Progenitor cell of endocrine pancreas (in vitro differentiated cells): ENCODE measurements around the gene TBK1. TPM values are rescaled to one million over a fixed set of nuclear protein-coding genes. Genes with fewer than 3 reads are reported as not detected.

ENCODE experiments used
- DNase-seq: peaks from one replicate; pipeline ENCODE4 v3.0.0; 2021; ENCODE audit warnings: low spot score; ENCODE audit not compliant: unreplicated experiment
- H3K27ac Mint-ChIP-seq: 2 replicates; pipeline ENCODE4 v1.8.0; 2021; ENCODE audit warnings: mild to moderate bottlenecking, moderate library complexity, mixed read lengths
- H3K27me3 Mint-ChIP-seq: 2 replicates; pipeline ENCODE4 v1.8.0; 2021; ENCODE audit warnings: mixed read lengths
- H3K36me3 Mint-ChIP-seq: 2 replicates; pipeline ENCODE4 v1.8.0; 2022; ENCODE audit warnings: mixed read lengths; ENCODE audit not compliant: insufficient read depth
- H3K4me1 Mint-ChIP-seq: 2 replicates; pipeline ENCODE4 v1.8.0; 2021; ENCODE audit warnings: low read depth, mixed read lengths
- H3K4me3 Mint-ChIP-seq: 2 replicates; pipeline ENCODE4 v1.8.0; 2021; ENCODE audit warnings: low read depth, mild to moderate bottlenecking, moderate library complexity, mixed read lengths
- H3K9me3 Mint-ChIP-seq: 2 replicates; pipeline ENCODE4 v1.8.0; 2021; ENCODE audit warnings: low read depth, mixed read lengths
- total RNA-seq: library from RNA; stranded (reverse); gene quantifications from 2 replicates; pipeline ENCODE4 v1.2.1, GENCODE V29; 2021
- TF ChIP-seq, protein P1 (sequence below): fragments of 200-600 bp; sonication (generic); IDR thresholded peaks from one replicate; pipeline ENCODE4 v1.5.0; 2021; ENCODE audit warnings: antibody characterized with exemption, mild to moderate bottlenecking; ENCODE audit not compliant: unreplicated experiment

The TBK1 gene
- total RNA-seq, 1 donor from 2014 or later: 20.4 TPM

DNA sequence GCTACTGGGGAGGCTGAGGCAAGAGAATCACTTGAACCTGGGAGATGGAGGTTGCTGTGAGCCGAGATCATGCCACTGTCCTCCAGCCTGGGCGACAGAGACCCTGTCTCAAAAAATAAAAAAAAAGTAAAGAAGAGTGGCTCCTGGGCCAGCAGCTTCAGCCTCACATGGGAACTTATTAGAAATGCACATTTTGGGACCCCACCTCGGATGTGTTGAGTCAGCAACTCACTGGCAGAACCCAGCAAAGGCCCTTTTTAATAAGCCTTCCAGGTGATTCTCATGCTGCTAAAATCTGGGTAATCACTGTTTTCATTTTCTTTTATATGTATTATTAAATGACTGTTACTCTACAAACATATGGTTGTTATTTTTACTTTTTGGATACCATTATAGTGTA lies 41.6 kb downstream of the TBK1 start:
- Mint-ChIP-seq H3K4me1 (no peaks in the 10 kb centered on the region), H3K36me3 (peaks cover 15% of the 10 kb centered on the region), H3K9me3 (no peaks in the 10 kb centered on the region), H3K4me3 (no peak overlapping the region), H3K27ac (no peak overlapping the region), H3K27me3 (no peaks in the 10 kb centered on the region)
- TF ChIP-seq, protein P1, sequence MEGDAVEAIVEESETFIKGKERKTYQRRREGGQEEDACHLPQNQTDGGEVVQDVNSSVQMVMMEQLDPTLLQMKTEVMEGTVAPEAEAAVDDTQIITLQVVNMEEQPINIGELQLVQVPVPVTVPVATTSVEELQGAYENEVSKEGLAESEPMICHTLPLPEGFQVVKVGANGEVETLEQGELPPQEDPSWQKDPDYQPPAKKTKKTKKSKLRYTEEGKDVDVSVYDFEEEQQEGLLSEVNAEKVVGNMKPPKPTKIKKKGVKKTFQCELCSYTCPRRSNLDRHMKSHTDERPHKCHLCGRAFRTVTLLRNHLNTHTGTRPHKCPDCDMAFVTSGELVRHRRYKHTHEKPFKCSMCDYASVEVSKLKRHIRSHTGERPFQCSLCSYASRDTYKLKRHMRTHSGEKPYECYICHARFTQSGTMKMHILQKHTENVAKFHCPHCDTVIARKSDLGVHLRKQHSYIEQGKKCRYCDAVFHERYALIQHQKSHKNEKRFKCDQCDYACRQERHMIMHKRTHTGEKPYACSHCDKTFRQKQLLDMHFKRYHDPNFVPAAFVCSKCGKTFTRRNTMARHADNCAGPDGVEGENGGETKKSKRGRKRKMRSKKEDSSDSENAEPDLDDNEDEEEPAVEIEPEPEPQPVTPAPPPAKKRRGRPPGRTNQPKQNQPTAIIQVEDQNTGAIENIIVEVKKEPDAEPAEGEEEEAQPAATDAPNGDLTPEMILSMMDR: no peak
- no peak for DNase-seq

DNA sequence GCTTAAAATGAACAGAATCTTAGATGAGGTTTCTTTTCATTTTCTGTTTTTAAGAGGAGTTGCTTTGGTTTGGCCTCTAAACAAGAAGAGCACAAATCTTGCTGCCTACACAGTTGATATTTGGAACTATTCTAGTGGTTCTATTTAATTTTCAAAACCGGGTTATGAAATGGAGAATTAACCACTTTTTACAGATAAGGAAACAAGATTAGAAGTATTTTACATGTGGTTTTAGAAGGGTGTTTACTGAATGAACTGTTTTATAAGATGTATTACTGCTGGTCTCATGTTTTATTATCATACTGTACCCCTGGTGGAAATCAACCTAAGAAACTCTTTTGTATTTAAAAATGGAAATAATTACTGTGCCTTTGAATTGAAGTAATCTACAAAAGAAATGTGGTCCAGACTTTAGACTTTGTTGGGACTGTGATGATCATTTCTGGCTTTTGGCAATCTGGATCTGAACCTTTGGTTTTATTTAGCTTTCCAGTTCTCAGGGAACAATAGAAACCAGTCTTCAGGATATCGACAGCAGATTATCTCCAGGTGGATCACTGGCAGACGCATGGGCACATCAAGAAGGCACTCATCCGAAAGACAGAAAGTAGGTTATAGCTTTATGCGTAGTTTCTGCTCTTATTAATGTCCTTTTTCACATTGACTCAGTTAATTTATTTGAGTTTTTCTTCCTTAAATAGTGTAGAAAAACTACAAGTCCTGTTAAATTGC lies 43.2 kb downstream of the TBK1 start:
- TF ChIP-seq, protein P1: no peak
- Mint-ChIP-seq H3K27me3 (no peaks in the 10 kb centered on the region), H3K36me3 (peaks cover 16% of the 10 kb centered on the region), H3K4me1 (no peaks in the 10 kb centered on the region), H3K27ac (no peak overlapping the region), H3K4me3 (no peak overlapping the region), H3K9me3 (no peaks in the 10 kb centered on the region)
- DNase-seq: no peak

DNA sequence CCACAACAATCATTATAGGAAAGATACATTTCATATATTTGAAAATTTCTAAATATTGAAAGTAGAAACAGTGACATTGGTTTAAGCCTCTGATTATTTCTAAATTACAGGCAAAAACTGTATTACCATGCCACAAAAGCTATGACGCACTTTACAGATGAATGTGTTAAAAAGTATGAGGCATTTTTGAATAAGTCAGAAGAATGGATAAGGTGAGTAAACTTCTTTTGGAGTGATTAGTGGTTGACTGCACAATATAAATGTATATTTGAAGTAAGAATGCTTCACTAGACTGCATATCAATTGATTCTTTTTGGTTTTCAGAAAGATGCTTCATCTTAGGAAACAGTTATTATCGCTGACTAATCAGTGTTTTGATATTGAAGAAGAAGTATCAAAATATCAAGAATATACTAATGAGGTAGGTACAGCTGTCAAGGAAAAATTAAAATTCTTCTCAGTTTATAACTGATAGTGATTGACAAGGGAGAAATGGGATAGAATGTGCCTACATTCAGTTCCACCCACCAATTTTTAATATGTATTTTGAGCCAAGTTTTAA lies 45.0 kb downstream of the TBK1 start:
- Mint-ChIP-seq H3K27me3 (no peaks in the 10 kb centered on the region), H3K36me3 (peaks cover 18% of the 10 kb centered on the region), H3K4me3 (no peak overlapping the region), H3K27ac (no peak overlapping the region), H3K9me3 (no peaks in the 10 kb centered on the region), H3K4me1 (no peaks in the 10 kb centered on the region)
- DNase-seq: no peak
- TF ChIP-seq, protein P1: no peak

DNA sequence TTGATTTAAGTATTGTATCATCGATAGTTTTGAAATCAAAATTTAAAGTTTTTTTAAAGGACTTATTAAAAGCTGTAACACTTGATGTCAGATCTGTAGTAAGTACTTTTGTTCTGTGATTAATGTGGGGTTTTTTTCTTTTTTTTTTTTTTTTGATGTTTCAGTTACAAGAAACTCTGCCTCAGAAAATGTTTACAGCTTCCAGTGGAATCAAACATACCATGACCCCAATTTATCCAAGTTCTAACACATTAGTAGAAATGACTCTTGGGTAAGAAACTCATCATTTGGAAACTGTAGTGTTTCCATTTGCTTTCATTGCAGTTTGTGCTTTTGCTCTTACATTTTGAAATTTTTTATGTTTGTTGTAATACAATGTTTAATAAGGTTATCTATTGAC lies 45.6 kb downstream of the TBK1 start:
- no peaks in the 10 kb centered on the region for H3K9me3 Mint-ChIP-seq
- H3K27me3 Mint-ChIP-seq: no peaks in the 10 kb centered on the region
- TF ChIP-seq, protein P1: no peak
- no peak overlapping the region for H3K27ac Mint-ChIP-seq
- H3K4me3 Mint-ChIP-seq: no peak overlapping the region
- peaks cover 16% of the 10 kb centered on the region for H3K36me3 Mint-ChIP-seq
- H3K4me1 Mint-ChIP-seq: no peaks in the 10 kb centered on the region
- DNase-seq: no peak

DNA sequence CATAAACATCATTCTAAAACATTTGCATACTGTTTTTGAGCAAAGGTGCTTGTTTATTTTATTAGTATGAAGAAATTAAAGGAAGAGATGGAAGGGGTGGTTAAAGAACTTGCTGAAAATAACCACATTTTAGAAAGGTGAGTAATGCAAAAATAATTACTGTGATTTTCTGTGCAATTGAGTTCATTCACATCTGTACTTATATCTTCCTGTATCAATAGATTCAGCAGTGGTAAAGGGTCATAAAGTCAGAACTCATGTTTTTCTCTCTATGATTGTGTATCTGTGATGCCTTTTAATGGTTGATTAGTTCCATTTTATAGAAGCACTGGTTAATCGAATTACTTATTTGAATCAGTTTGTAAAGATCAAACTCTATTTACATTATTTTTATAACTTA lies 46.0 kb downstream of the TBK1 start:
- H3K4me3 Mint-ChIP-seq: no peak overlapping the region
- no peaks in the 10 kb centered on the region for H3K4me1 Mint-ChIP-seq
- H3K9me3 Mint-ChIP-seq: no peaks in the 10 kb centered on the region
- H3K27ac Mint-ChIP-seq: no peak overlapping the region
- TF ChIP-seq, protein P1: no peak
- no peaks in the 10 kb centered on the region for H3K27me3 Mint-ChIP-seq
- DNase-seq: no peak
- H3K36me3 Mint-ChIP-seq: peaks cover 16% of the 10 kb centered on the region
